WTC11 (cell line): ENCODE data around the gene KRI1.

ENCODE experiments used
- ATF2 ChIP-seq: sonication (generic); formaldehyde crosslinking; IDR thresholded peaks from 2 replicates; pipeline ENCODE4 v1.8.1; 2022; ENCODE audit warnings: low read depth, missing genetic modification reagents, borderline replicate concordance
- ATF6 ChIP-seq: sonication (generic); formaldehyde crosslinking; IDR thresholded peaks from 2 replicates; pipeline ENCODE4 v1.8.1; 2023; ENCODE audit warnings: mild to moderate bottlenecking, missing genetic modification reagents
- CDX4 ChIP-seq: fragments of 250-450 bp; sonication (Bioruptor Pico); IDR thresholded peaks from 2 replicates; pipeline ENCODE4 v1.9.0; 2021; ENCODE audit warnings: moderate library complexity, mild to moderate bottlenecking, inconsistent platforms, borderline replicate concordance
- CREB1 ChIP-seq: sonication (generic); formaldehyde crosslinking; IDR thresholded peaks from 2 replicates; pipeline ENCODE4 v1.8.0; 2023; ENCODE audit warnings: mild to moderate bottlenecking, missing genetic modification reagents
- CTCF ChIP-seq: fragments of 200-600 bp; IDR thresholded peaks from 2 replicates; pipeline ENCODE4 v1.8.0; 2022; ENCODE audit warnings: antibody characterized with exemption
- ESRRA ChIP-seq: sonication (generic); formaldehyde crosslinking; IDR thresholded peaks from 2 replicates; pipeline ENCODE4 v1.8.1; 2022; ENCODE audit warnings: mild to moderate bottlenecking, missing genetic modification reagents, borderline replicate concordance
- NFYB ChIP-seq: sonication (generic); formaldehyde crosslinking; conservative IDR thresholded peaks from 2 replicates; pipeline ENCODE4 v1.8.0; 2022; ENCODE audit warnings: low read depth, missing genetic modification reagents
- PREB ChIP-seq: sonication (generic); formaldehyde crosslinking; IDR thresholded peaks from 2 replicates; pipeline ENCODE4 v1.8.1; 2022; ENCODE audit warnings: mild to moderate bottlenecking, missing genetic modification reagents, moderate library complexity, borderline replicate concordance
- SOX15 ChIP-seq: fragments of 250-450 bp; sonication (Bioruptor Pico); IDR thresholded peaks from 2 replicates; pipeline ENCODE4 v1.9.0; 2021; ENCODE audit warnings: mild to moderate bottlenecking
- STAT6 ChIP-seq: sonication (generic); formaldehyde crosslinking; conservative IDR thresholded peaks from 2 replicates; pipeline ENCODE4 v1.8.1; 2023; ENCODE audit warnings: mild to moderate bottlenecking, low read depth, missing genetic modification reagents, moderate library complexity
- TEAD4 ChIP-seq: sonication (generic); formaldehyde crosslinking; IDR thresholded peaks from 2 replicates; pipeline ENCODE4 v1.8.0; 2022; ENCODE audit warnings: mild to moderate bottlenecking, missing genetic modification reagents
- USF2 ChIP-seq: sonication (generic); formaldehyde crosslinking; IDR thresholded peaks from 2 replicates; pipeline ENCODE4 v1.8.1; 2023; ENCODE audit warnings: mild to moderate bottlenecking, missing genetic modification reagents, moderate library complexity
- ZNF121 ChIP-seq: sonication (generic); formaldehyde crosslinking; IDR thresholded peaks from 2 replicates; pipeline ENCODE4 v1.8.0; 2023; ENCODE audit warnings: missing genetic modification reagents
- ZNF138 ChIP-seq: sonication (generic); formaldehyde crosslinking; conservative IDR thresholded peaks from 2 replicates; pipeline ENCODE4 v1.8.1; 2022; ENCODE audit warnings: mild to moderate bottlenecking, moderate library complexity, missing genetic modification reagents

- no peak for TF ChIP-seq PREB (CRISPR knock-in tag)
- TF ChIP-seq CTCF = no peak
- no peak for TF ChIP-seq ATF6 (CRISPR knock-in tag)
- no peak for TF ChIP-seq ZNF121 (CRISPR knock-in tag)
- TF ChIP-seq TEAD4 (CRISPR knock-in tag) = no peak
- no peak for TF ChIP-seq NFYB
- TF ChIP-seq ATF2 (CRISPR knock-in tag) = no peak
- TF ChIP-seq CREB1 (CRISPR knock-in tag) = no peak
- no peak for TF ChIP-seq ZNF138 (CRISPR knock-in tag)
- no peak for TF ChIP-seq USF2 (CRISPR knock-in tag)
- no peak for TF ChIP-seq ESRRA (CRISPR knock-in tag)
- TF ChIP-seq SOX15 (CRISPR knock-in tag) = no peak
- no peak for TF ChIP-seq CDX4 (CRISPR knock-in tag)
- TF ChIP-seq STAT6 (CRISPR knock-in tag) = no peak
These were observed 32.0 kb downstream of the KRI1 start for GRCh38 chr19:10533646-10534386.
